Measurements from ENCODE around the gene UBE2M.
"Not testable (repeated sequence)": the region's sequence is repeated elsewhere in the genome, so short reads cannot be mapped to it uniquely, and the experiment has no call there.

UBE2M gene

GRCh38 chr19:58555369-58555885, 3.0 kb downstream of the UBE2M start:
- no peak for DNase-seq

- DNase-seq = peak; percentile 98
Observed at GRCh38 chr19:58554494-58555368, 3.7 kb downstream of the UBE2M start, which contains the start of gene CHMP2A. Gene CHMP2A (minus strand): TSS chr19:58555105. CDS start chr19:58554212, 893 bp downstream.

- no peak for DNase-seq
Observed at GRCh38 chr19:58553799-58554493, 4.5 kb downstream of the UBE2M start.

- DNase-seq = no peak
Observed at GRCh38 chr19:58552655-58553054, 5.8 kb downstream of the UBE2M start.

- no peak for DNase-seq
Observed at GRCh38 chr19:58551577-58552471, 6.6 kb downstream of the UBE2M start.

- DNase-seq = no peak
Observed at GRCh38 chr19:58551123-58551497, 7.3 kb downstream of the UBE2M start.

- DNase-seq = no peak
Observed at GRCh38 chr19:58550362-58551122, 7.9 kb downstream of the UBE2M start.

GRCh38 chr19:58549664-58550361, 8.6 kb downstream of the UBE2M start:
- no peak for DNase-seq

GRCh38 chr19:58548859-58549663, 9.3 kb downstream of the UBE2M start:
- DNase-seq = no peak

- DNase-seq = no peak
Observed at GRCh38 chr19:58547323-58548312, 10.8 kb downstream of the UBE2M start.

- DNase-seq = no peak
Observed at GRCh38 chr19:58546019-58546530, 12.3 kb downstream of the UBE2M start.

- DNase-seq = no peak
Observed at GRCh38 chr19:58545286-58546018, 13.0 kb downstream of the UBE2M start.

GRCh38 chr19:58544591-58545285, 13.7 kb downstream of the UBE2M start:
- no peak for DNase-seq

GRCh38 chr19:58543826-58544590, 14.4 kb downstream of the UBE2M start, which contains the start of gene TRIM28:
Gene TRIM28 (plus strand): TSS chr19:58544064. CDS start chr19:58544758, 694 bp downstream.
- peak; percentile 100 for DNase-seq

GRCh38 chr19:58542641-58543372, 15.6 kb downstream of the UBE2M start:
- DNase-seq = not testable (repeated sequence)

- DNase-seq = not testable (repeated sequence)
Observed at GRCh38 chr19:58539169-58539559, 19.2 kb downstream of the UBE2M start.
